ENCODE measurements around the gene TRAPPC3.

DNA sequence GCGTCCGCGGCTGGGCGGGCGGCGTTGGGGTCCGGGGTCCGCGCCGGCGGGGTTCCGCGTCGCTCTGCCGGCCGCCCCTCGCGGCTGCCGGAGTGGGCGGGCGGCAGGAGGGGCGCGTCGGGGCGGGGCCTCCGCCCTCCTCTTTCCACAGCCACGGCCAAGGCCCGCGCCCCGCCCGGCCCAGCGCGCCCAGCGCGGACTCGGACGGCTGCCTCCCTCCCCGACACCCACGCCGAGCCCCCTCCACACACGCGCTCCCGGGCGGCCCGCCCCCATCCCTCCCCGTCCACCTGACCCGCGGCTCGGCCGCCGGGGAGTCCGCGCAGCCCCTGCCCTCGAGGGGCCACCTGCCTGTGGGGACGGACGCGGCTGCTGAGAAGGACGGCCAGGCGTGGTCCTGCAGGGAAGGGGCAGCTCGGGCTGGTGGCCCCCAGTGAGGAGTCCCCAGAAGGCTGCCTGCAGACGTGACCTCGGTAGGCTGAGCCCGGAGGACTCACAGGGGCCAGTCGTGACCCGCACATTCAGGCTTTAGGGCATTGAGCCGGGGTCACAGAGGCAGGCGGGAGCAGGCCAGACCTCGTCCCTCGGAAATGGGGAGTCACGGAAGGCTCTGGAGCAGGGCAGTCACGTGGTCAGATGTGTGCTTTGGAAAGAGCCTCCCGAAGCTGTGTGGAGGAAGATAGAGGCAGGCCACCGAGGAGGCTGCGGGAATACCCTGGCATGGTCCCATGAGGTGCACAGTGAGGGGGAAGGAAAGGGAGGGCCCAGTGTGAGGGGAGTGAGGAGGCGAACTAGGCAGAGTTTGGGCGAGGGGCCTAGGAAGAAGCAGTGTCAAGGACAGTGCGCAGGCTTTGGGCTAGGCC, 23.9 kb downstream of the TRAPPC3 start, which contains the start of gene COL8A2:
- no peak for TF ChIP-seq POLR2A (IDR thresholded peaks at IDR 0.05)
- TF ChIP-seq, protein P1, sequence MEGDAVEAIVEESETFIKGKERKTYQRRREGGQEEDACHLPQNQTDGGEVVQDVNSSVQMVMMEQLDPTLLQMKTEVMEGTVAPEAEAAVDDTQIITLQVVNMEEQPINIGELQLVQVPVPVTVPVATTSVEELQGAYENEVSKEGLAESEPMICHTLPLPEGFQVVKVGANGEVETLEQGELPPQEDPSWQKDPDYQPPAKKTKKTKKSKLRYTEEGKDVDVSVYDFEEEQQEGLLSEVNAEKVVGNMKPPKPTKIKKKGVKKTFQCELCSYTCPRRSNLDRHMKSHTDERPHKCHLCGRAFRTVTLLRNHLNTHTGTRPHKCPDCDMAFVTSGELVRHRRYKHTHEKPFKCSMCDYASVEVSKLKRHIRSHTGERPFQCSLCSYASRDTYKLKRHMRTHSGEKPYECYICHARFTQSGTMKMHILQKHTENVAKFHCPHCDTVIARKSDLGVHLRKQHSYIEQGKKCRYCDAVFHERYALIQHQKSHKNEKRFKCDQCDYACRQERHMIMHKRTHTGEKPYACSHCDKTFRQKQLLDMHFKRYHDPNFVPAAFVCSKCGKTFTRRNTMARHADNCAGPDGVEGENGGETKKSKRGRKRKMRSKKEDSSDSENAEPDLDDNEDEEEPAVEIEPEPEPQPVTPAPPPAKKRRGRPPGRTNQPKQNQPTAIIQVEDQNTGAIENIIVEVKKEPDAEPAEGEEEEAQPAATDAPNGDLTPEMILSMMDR (IDR thresholded peaks at IDR 0.05 in 8 of 11, conservative IDR thresholded peaks at IDR 0.05 in 3 of 11): no peak
- peak in 1 of 3 donors; percentile 18 for TF ChIP-seq POLR2AphosphoS5 (IDR thresholded peaks at IDR 0.05)
